OCI-LY7 (cell line): ENCODE measurements around the gene MAP3K6. TPM values are rescaled to one million over a fixed set of nuclear protein-coding genes. Genes with fewer than 3 reads are reported as not detected.
"Not testable (repeated sequence)": the region's sequence is repeated elsewhere in the genome, so short reads cannot be mapped to it uniquely, and the experiment has no call there.

Experiments used
- BruUV-seq: library from RNA; stranded (reverse); fragments of 400-500 nt; replicated peaks from 2 replicates; lab custom pipeline; 2021; lab: Mats Ljungman, UMichigan
- CTCF ChIA-PET: fragments of 300-600 bp; sonication (Branson Sonifier 250); formaldehyde crosslinking; loops from one replicate; lab custom pipeline; 2022; ENCODE audit warnings: antibody characterized with exemption; ENCODE audit not compliant: unreplicated experiment; lab: Charles Lee
- POLR2A ChIA-PET: fragments of 300-600 bp; sonication (Branson Sonifier 250); formaldehyde crosslinking; loops from one replicate; lab custom pipeline; 2022; ENCODE audit warnings: antibody characterized with exemption; lab: Charles Lee
- DNase-seq: peaks from one replicate; pipeline ENCODE4 v3.0.0-alpha.2; 2015; ENCODE audit warnings: low spot score
- H2AFZ ChIP-seq: fragments of 200-600 bp; sonication (generic), shearing (Covaris generic); 2 replicates; pipeline ENCODE4 v1.6.1; 2014; ENCODE audit warnings: mild to moderate bottlenecking, antibody characterized with exemption, low read length, moderate library complexity
- H3K27ac ChIP-seq: fragments of 200-600 bp; sonication (generic); 2 replicates; pipeline ENCODE4 v1.5.1; 2014; ENCODE audit warnings: mixed run types, low read depth, mild to moderate bottlenecking, moderate library complexity, low read length, inconsistent platforms; ENCODE audit not compliant: poor library complexity, severe bottlenecking
- H3K36me3 ChIP-seq: fragments of 200-600 bp; sonication (generic); 2 replicates; pipeline ENCODE4 v1.6.1; 2014; ENCODE audit warnings: mild to moderate bottlenecking, antibody characterized with exemption, low read length, moderate library complexity, mixed read lengths; ENCODE audit not compliant: insufficient read depth
- H3K4me1 ChIP-seq: fragments of 200-600 bp; sonication (generic); 2 replicates; pipeline ENCODE4 v1.5.1; 2014; ENCODE audit warnings: mild to moderate bottlenecking, low read length; ENCODE audit not compliant: insufficient read depth, poor library complexity, severe bottlenecking
- H3K4me2 ChIP-seq: fragments of 200-600 bp; sonication (generic); 2 replicates; pipeline ENCODE4 v1.6.1; 2014; ENCODE audit warnings: mild to moderate bottlenecking, low read length
- H3K4me3 ChIP-seq: fragments of 200-600 bp; sonication (generic); 2 replicates; pipeline ENCODE4 v1.5.1; 2014; ENCODE audit warnings: mild to moderate bottlenecking, low read depth, low read length; ENCODE audit not compliant: poor library complexity, severe bottlenecking
- H3K79me2 ChIP-seq: fragments of 200-600 bp; sonication (generic); 2 replicates; pipeline ENCODE4 v1.6.1; 2016; ENCODE audit warnings: low read depth, mild to moderate bottlenecking, low read length, moderate library complexity, mixed read lengths; ENCODE audit not compliant: insufficient read depth
- H3K9me2 ChIP-seq: fragments of 200-600 bp; sonication (generic); 2 replicates; pipeline ENCODE4 v1.6.1; 2016; ENCODE audit warnings: mild to moderate bottlenecking, low read length, mixed read lengths; ENCODE audit not compliant: insufficient read depth
- H3K9me3 ChIP-seq: fragments of 200-600 bp; sonication (generic); 2 replicates; pipeline ENCODE4 v1.6.1; 2014; ENCODE audit warnings: mild to moderate bottlenecking, mixed run types, low read length, mixed read lengths
- H4K20me1 ChIP-seq: fragments of 200-600 bp; sonication (generic); 2 replicates; pipeline ENCODE4 v1.6.1; 2014; ENCODE audit warnings: mild to moderate bottlenecking, antibody characterized with exemption, low read length, moderate library complexity, mixed read lengths; ENCODE audit not compliant: insufficient read depth
- CTCF ChIP-seq: fragments of 200-600 bp; sonication (generic); conservative IDR thresholded peaks from 2 replicates; pipeline ENCODE4 v1.5.1; 2014; ENCODE audit warnings: mild to moderate bottlenecking, antibody characterized with exemption, low read length, moderate library complexity, mixed read lengths
- EZH2phosphoT487 ChIP-seq: fragments of 200-600 bp; sonication (generic); IDR thresholded peaks from 2 replicates; pipeline ENCODE4 v1.6.1; 2018; ENCODE audit warnings: low read depth, borderline replicate concordance, mild to moderate bottlenecking, mixed run types, antibody characterized with exemption, low read length, moderate library complexity, mixed read lengths
- intact Hi-C: fragments of 100-400 bp; cut with micrococcal nuclease; formaldehyde crosslinking; loops from one replicate; pipeline ENCODE4 v1.10.0; 2022; ENCODE audit not compliant: unreplicated experiment
- total RNA-seq, 2 experiments: library from RNA; depleted of rRNA in 1 of 2; stranded (reverse); fragments of >200 nt in 1 of 2; shearing (Covaris generic) in 1 of 2; gene quantifications; 2 replicates each; pipeline ENCODE4 v1.2.3, GENCODE V29; 2014 to 2022

MAP3K6 gene
- total RNA-seq, 2 experiments from 2014 or later, result 5.9 to 8.0 TPM

GRCh38 chr1:27388337-27389005 lies 21.7 kb upstream of the MAP3K6 start:
- no TSS peak for BruUV-seq
- ChIA-PET POLR2A (no interaction called here), CTCF (interaction anchor here (1.4 kb wide), 1 partner anchor 343 kb away, joined by 3 read pairs; no protein-coding TSS in a partner anchor)
- TF ChIP-seq EZH2phosphoT487 (no peak), CTCF (peak; percentile 96)
- Histone ChIP-seq H3K4me3 (no peak overlapping the region), H3K79me2 (no peaks in the 10 kb centered on the region), H3K9me2 (no peaks in the 10 kb centered on the region), H3K4me2 (no peak overlapping the region), H3K27ac (no peak overlapping the region), H3K36me3 (no peaks in the 10 kb centered on the region), H3K9me3 (no peaks in the 10 kb centered on the region), H4K20me1 (no peaks in the 10 kb centered on the region), H2AFZ (no peak overlapping the region), H3K4me1 (peaks cover 8% of the 10 kb centered on the region)
- intact Hi-C loops, result loop anchor here (1.0 kb wide), 2 partner anchors 31 to 87 kb away; no protein-coding TSS in a partner anchor
- peak; percentile 76 for DNase-seq

DNA sequence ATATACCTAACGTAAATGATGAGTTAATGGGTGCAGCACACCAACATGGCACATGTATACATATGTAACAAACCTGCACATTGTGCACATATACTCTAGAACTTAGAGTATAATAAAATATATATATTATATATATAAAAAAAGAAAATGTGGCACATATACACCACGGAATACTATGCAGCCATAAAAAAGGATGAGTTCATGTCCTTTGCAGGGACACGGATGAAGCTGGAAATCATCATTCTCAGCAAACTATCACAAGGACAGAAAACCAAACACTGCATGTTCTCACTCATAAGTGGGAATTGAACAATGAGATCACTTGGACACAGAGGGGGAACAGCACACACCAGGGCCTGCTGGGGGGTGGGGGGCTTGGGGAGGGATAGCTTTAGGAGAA lies 18.0 kb upstream of the MAP3K6 start:
- intact Hi-C loops, BruUV-seq, H3K4me3 ChIP-seq, DNase-seq, CTCF ChIA-PET, H3K9me3 ChIP-seq, H3K27ac ChIP-seq, H2AFZ ChIP-seq, H3K9me2 ChIP-seq, H4K20me1 ChIP-seq, POLR2A ChIA-PET, H3K79me2 ChIP-seq, H3K4me1 ChIP-seq, H3K4me2 ChIP-seq, H3K36me3 ChIP-seq: not testable (repeated sequence)

GRCh38 chr1:27383661-27384060 lies 16.9 kb upstream of the MAP3K6 start:
- intact Hi-C loops, result no loop called here
- Histone ChIP-seq H3K79me2 (no peaks in the 10 kb centered on the region), H3K36me3 (no peaks in the 10 kb centered on the region), H3K4me1 (no peaks in the 10 kb centered on the region), H3K9me3 (no peaks in the 10 kb centered on the region), H3K4me3 (no peak overlapping the region), H4K20me1 (no peaks in the 10 kb centered on the region), H2AFZ (no peak overlapping the region), H3K4me2 (no peak overlapping the region), H3K27ac (no peak overlapping the region), H3K9me2 (no peaks in the 10 kb centered on the region)
- ChIA-PET POLR2A (interaction anchor here (0.5 to 0.6 kb wide), 2 partner anchors 62 to 83 kb away, joined by 4 read pairs; no protein-coding TSS in a partner anchor), CTCF (no interaction called here)
- no peak for TF ChIP-seq EZH2phosphoT487
- no peak for TF ChIP-seq CTCF
- DNase-seq, result no peak
- BruUV-seq, result no TSS peak
